IMR-90 (cell line): ENCODE results near the gene ZMYND11. TPM values are rescaled to one million over a fixed set of nuclear protein-coding genes. Genes with fewer than 3 reads are reported as not detected.
A peak's percentile ranks its signal among the peaks of the same experiment; 100 is the strongest.

Source experiments
- ATAC-seq: fragments of 200-7000 bp; cut with Tn5 transposase; 2 replicates; pipeline ENCODE4 v1.9.1; 2020; ENCODE audit warnings: low read depth, mild to moderate bottlenecking, moderate library complexity
- BruUV-seq: library from RNA; stranded (reverse); fragments of 400-500 nt; replicated peaks from 2 replicates; lab custom pipeline; 2021; lab: Mats Ljungman, UMichigan
- CTCF ChIA-PET: fragments of 300-600 bp; formaldehyde crosslinking; extraction: SDS; loops from one replicate; lab custom pipeline; 2021; ENCODE audit warnings: antibody characterized with exemption; lab: Yijun Ruan, JAX
- POLR2A ChIA-PET: fragments of 300-600 bp; sonication (Branson Sonifier 250); formaldehyde crosslinking; loops from one replicate; lab custom pipeline; 2022; ENCODE audit warnings: antibody characterized with exemption; ENCODE audit not compliant: unreplicated experiment; lab: Charles Lee
- DNase-seq: peaks from one replicate; pipeline ENCODE4 v3.0.0; 2013
- H2AFZ ChIP-seq: replicated peaks from 2 replicates; pipeline ENCODE3; 2013; ENCODE audit warnings: low read length, mild to moderate bottlenecking; ENCODE audit not compliant: poor library complexity
- H2AK5ac ChIP-seq: 2 replicates; pipeline ENCODE4 v1.6.1; 2013; ENCODE audit warnings: low read depth, low read length, inconsistent platforms
- H2AK9ac ChIP-seq: replicated peaks from 2 replicates; pipeline ENCODE3; 2013; ENCODE audit warnings: mild to moderate bottlenecking, low read depth, low read length, moderate library complexity; ENCODE audit not compliant: poor library complexity
- H2BK120ac ChIP-seq: 2 replicates; pipeline ENCODE4 v1.6.1; 2013; ENCODE audit warnings: low read depth, low read length, inconsistent platforms
- H2BK15ac ChIP-seq: 3 replicates; pipeline ENCODE4 v1.6.1; 2013; ENCODE audit warnings: low read depth, low read length, inconsistent platforms
- H2BK20ac ChIP-seq: 2 replicates; pipeline ENCODE4 v1.6.1; 2013; ENCODE audit warnings: low read depth, mild to moderate bottlenecking, inconsistent platforms, low read length, moderate library complexity
- H2BK5ac ChIP-seq: 2 replicates; pipeline ENCODE4 v1.6.1; 2013; ENCODE audit warnings: mild to moderate bottlenecking, low read depth, low read length, inconsistent platforms; ENCODE audit not compliant: poor library complexity, severe bottlenecking
- H3K14ac ChIP-seq: replicated peaks from 2 replicates; pipeline ENCODE4 v1.6.1; 2013; ENCODE audit warnings: low read depth, low read length, inconsistent platforms
- H3K18ac ChIP-seq: 2 replicates; pipeline ENCODE4 v1.6.1; 2013; ENCODE audit warnings: low read depth, low read length, control low read depth
- H3K23ac ChIP-seq: 2 replicates; pipeline ENCODE4 v1.6.1; 2013; ENCODE audit warnings: low read depth, low read length, inconsistent platforms
- H3K27ac ChIP-seq: 2 replicates; pipeline ENCODE4 v1.5.1; 2013; ENCODE audit warnings: mild to moderate bottlenecking, control low read depth, low read length; ENCODE audit not compliant: insufficient read depth
- H3K27me3 ChIP-seq: 2 replicates; pipeline ENCODE4 v1.6.1; 2013; ENCODE audit warnings: low read length; ENCODE audit not compliant: control insufficient read depth, insufficient read depth
- H3K36me3 ChIP-seq: 2 replicates; pipeline ENCODE4 v1.6.1; 2013; ENCODE audit warnings: low read length, mixed read lengths; ENCODE audit not compliant: control insufficient read depth, insufficient read depth
- H3K4ac ChIP-seq: 2 replicates; pipeline ENCODE4 v1.6.1; 2013; ENCODE audit warnings: low read depth, low read length, inconsistent platforms
- H3K4me1 ChIP-seq: 2 replicates; pipeline ENCODE4 v1.6.1; 2013; ENCODE audit warnings: low read length, mixed read lengths; ENCODE audit not compliant: control insufficient read depth, insufficient read depth
- H3K4me2 ChIP-seq: 2 replicates; pipeline ENCODE4 v1.6.1; 2013; ENCODE audit warnings: low read depth, mild to moderate bottlenecking, control low read depth, low read length, moderate library complexity
- H3K4me3 ChIP-seq: 2 replicates; pipeline ENCODE4 v1.5.1; 2013; ENCODE audit warnings: low read depth, mild to moderate bottlenecking, control low read depth, low read length, moderate library complexity; ENCODE audit not compliant: insufficient read depth
- H3K56ac ChIP-seq: 2 replicates; pipeline ENCODE4 v1.6.1; 2013; ENCODE audit warnings: low read length, inconsistent platforms; ENCODE audit not compliant: insufficient read depth; ENCODE audit errors: extremely low read depth
- H3K79me1 ChIP-seq, 2 experiments: 2 replicates each; pipeline ENCODE4 v1.6.1; 2013; ENCODE audit warnings: low read length in 2 of 2, inconsistent platforms in 1 of 2, low read depth in 1 of 2
- H3K9ac ChIP-seq: 2 replicates; pipeline ENCODE4 v1.6.1; 2013; ENCODE audit warnings: low read depth, low read length, control low read depth
- H3K9me1 ChIP-seq: 2 replicates; pipeline ENCODE4 v1.6.1; 2013; ENCODE audit warnings: low read length, inconsistent platforms; ENCODE audit not compliant: insufficient read depth
- H3K9me3 ChIP-seq: 2 replicates; pipeline ENCODE4 v1.6.1; 2013; ENCODE audit warnings: low read length; ENCODE audit not compliant: control insufficient read depth, insufficient read depth
- H4K20me1 ChIP-seq: 2 replicates; pipeline ENCODE4 v1.6.1; 2013; ENCODE audit warnings: low read length, inconsistent platforms; ENCODE audit not compliant: insufficient read depth
- H4K5ac ChIP-seq: 2 replicates; pipeline ENCODE4 v1.6.1; 2013; ENCODE audit warnings: mild to moderate bottlenecking, low read depth, low read length, control low read depth
- H4K8ac ChIP-seq, 2 experiments: 2 replicates each; pipeline ENCODE4 v1.6.1; 2013; ENCODE audit warnings: low read depth in 2 of 2, low read length in 2 of 2, control low read depth in 1 of 2, inconsistent platforms in 1 of 2
- H4K91ac ChIP-seq: 2 replicates; pipeline ENCODE4 v1.6.1; 2013; ENCODE audit warnings: low read depth, low read length, inconsistent platforms; ENCODE audit not compliant: insufficient read depth
- CTCF ChIP-seq: conservative IDR thresholded peaks from 2 replicates; pipeline ENCODE4 v1.5.1; 2012; ENCODE audit warnings: mild to moderate bottlenecking, low read depth, low read length, improper control_type of control experiment
- USF2 ChIP-seq: fragments of 150-350 bp; IDR thresholded peaks from 2 replicates; pipeline ENCODE4 v1.6.1; 2017; ENCODE audit warnings: mild to moderate bottlenecking, antibody characterized with exemption, low read length, low read depth
- WGBS, 2 experiments: methylation state at CpG; one replicate each; pipeline versions ENCODE4 v1.1.5 to v1.1.7; 2013; ENCODE audit warnings: missing lambda C conversion rate in 2 of 2; ENCODE audit not compliant: insufficient read length in 1 of 2; ENCODE audit errors: extremely low coverage in 2 of 2; 5-methylcytosine and 5-hydroxymethylcytosine counted together
- dilution Hi-C: fragments of 300-500 bp; cut with HindIII; formaldehyde crosslinking; loops from one replicate; pipeline ENCODE4 v1.14.3; 2018; ENCODE audit warnings: low sequenced_read_pairs; ENCODE audit not compliant: unreplicated experiment
- in situ Hi-C: fragments of 300-500 bp; cut with MboI; formaldehyde crosslinking; loops from 3 replicates; pipeline ENCODE4 v1.14.3; 2019; ENCODE audit warnings: low sequenced_read_pairs, inconsistent platforms, mixed read lengths
- intact Hi-C: fragments of 100-400 bp; cut with micrococcal nuclease; formaldehyde crosslinking; loops from 2 replicates; pipeline ENCODE4 v1.10.0; 2022
- polyA plus RNA-seq, 3 experiments: library from polyadenylated mRNA; depleted of rRNA; stranded (reverse); fragments of >200 nt; gene quantifications; 2 replicates each; pipeline ENCODE4 v1.2.3, GENCODE V29; 2012; ENCODE audit warnings: low replicate concordance in 1 of 3
- total RNA-seq: library from RNA; depleted of rRNA; stranded (reverse); fragments of >200 nt; gene quantifications from 2 replicates; pipeline ENCODE4 v1.2.3, GENCODE V29; 2012

ZMYND11 gene
- total and polyA plus RNA-seq, 2 of the 4 experiments (the other 2 are of a cell fraction), result 39.5 to 72.2 TPM

- Histone ChIP-seq H3K9me3 (no peaks in the 10 kb centered on the region), H3K27me3 (no peaks in the 10 kb centered on the region), H3K9ac (no peak overlapping the region), H3K4me3 (no peak overlapping the region), H3K4ac (no peak overlapping the region), H2AFZ (no peak overlapping the region), H3K4me2 (no peak overlapping the region), H3K27ac (no peak overlapping the region), H3K79me1 (peaks cover 32 to 46% of the 10 kb centered on the region in 2 experiments), H4K20me1 (peaks cover 7% of the 10 kb centered on the region; the same call in 1 of the 2 replicates), H2AK9ac (no peak overlapping the region), H2BK5ac (no peak overlapping the region), H4K91ac (no peak overlapping the region), H4K5ac (no peak overlapping the region), H3K36me3 (peaks cover 1% of the 10 kb centered on the region; the same call in 1 of the 2 replicates), H3K18ac (no peak overlapping the region), H2BK120ac (no peak overlapping the region), H2BK20ac (no peak overlapping the region), H4K8ac (no peak overlapping the region), H2AK5ac (no peak overlapping the region), H2BK15ac (no peak overlapping the region), H3K23ac (no peak overlapping the region), H3K9me1 (peaks cover 8% of the 10 kb centered on the region), H3K56ac (no peak overlapping the region), H3K14ac (no peak overlapping the region), H3K4me1 (no peaks in the 10 kb centered on the region; the same call in 1 of the 2 replicates)
- intact Hi-C loops, result no loop called here
- POLR2A ChIA-PET, result no interaction called here
- ATAC-seq, result no peak
- DNase-seq, result no peak
- TF ChIP-seq CTCF (peak; percentile 36), USF2 (no peak)
- dilution Hi-C loops, result no loop called here
- no TSS peak for BruUV-seq
- in situ Hi-C loops, result no loop called here
- 60% methylated on average over 3 of the region's 9 CpGs; no CpG with 5 or more reads in 1 of the 2 experiments for WGBS, 2 experiments
- CTCF ChIA-PET, result interaction anchor here (0.7 to 0.9 kb wide), 2 partner anchors 10 to 16 kb away, joined by 4 to 5 read pairs; no protein-coding TSS in a partner anchor
Observed at GRCh38 chr10:230758-231157, 95.5 kb downstream of the ZMYND11 start.
